Stimulated activated CD8-positive, alpha-beta memory T cell treated with anti-CD3 and anti-CD28 coated beads, Interleukin-4, amount 100 ng/mL, for 24 hours (primary cell): Measurements from ENCODE around the gene TSPEAR.
"Not testable (repeated sequence)": the region's sequence is repeated elsewhere in the genome, so short reads cannot be mapped to it uniquely, and the experiment has no call there.

ENCODE experiments used
- DNase-seq: peaks from one replicate; pipeline ENCODE4 v3.0.0-alpha.2; 2020; ENCODE audit warnings: low read depth

The TSPEAR gene

GRCh38 chr21:44515359-44516165 lies 195.8 kb downstream of the TSPEAR start:
- DNase-seq = no peak

GRCh38 chr21:44514746-44515358 lies 196.5 kb downstream of the TSPEAR start:
- DNase-seq = no peak

GRCh38 chr21:44514218-44514520 lies 197.2 kb downstream of the TSPEAR start:
- DNase-seq = no peak

- DNase-seq = no peak
Observed at GRCh38 chr21:44513389-44514217, 197.8 kb downstream of the TSPEAR start.

- DNase-seq = no peak
Observed at GRCh38 chr21:44512496-44513388, 198.6 kb downstream of the TSPEAR start.

- DNase-seq = no peak
Observed at GRCh38 chr21:44511938-44512275, 199.5 kb downstream of the TSPEAR start.

- no peak for DNase-seq
Observed at GRCh38 chr21:44511219-44511937, 200.0 kb downstream of the TSPEAR start.

GRCh38 chr21:44510508-44511218 lies 200.7 kb downstream of the TSPEAR start:
- DNase-seq = peak; percentile 66

GRCh38 chr21:44510109-44510507 lies 201.3 kb downstream of the TSPEAR start:
- no peak for DNase-seq

- DNase-seq = no peak
Observed at GRCh38 chr21:44509539-44509938, 201.8 kb downstream of the TSPEAR start.

GRCh38 chr21:44508711-44509445 lies 202.5 kb downstream of the TSPEAR start:
- DNase-seq = no peak

GRCh38 chr21:44508426-44508710 lies 203.0 kb downstream of the TSPEAR start:
- no peak for DNase-seq

- no peak for DNase-seq
Observed at GRCh38 chr21:44507673-44508425, 203.5 kb downstream of the TSPEAR start.

- no peak for DNase-seq
Observed at GRCh38 chr21:44506279-44507255, 204.8 kb downstream of the TSPEAR start.

GRCh38 chr21:44505673-44506278 lies 205.6 kb downstream of the TSPEAR start:
- no peak for DNase-seq

- no peak for DNase-seq
Observed at GRCh38 chr21:44503901-44504399, 207.4 kb downstream of the TSPEAR start.

- DNase-seq = not testable (repeated sequence)
Observed at GRCh38 chr21:44503006-44503889, 208.1 kb downstream of the TSPEAR start.
